GM23248 (cell line): ENCODE results near the gene DNPH1. TPM values are rescaled to one million over a fixed set of nuclear protein-coding genes. Genes with fewer than 3 reads are reported as not detected.

Source experiments
- DNase-seq: peaks from one replicate; pipeline ENCODE4 v3.0.0-alpha.2; 2015
- H2AFZ ChIP-seq: fragments of 200-600 bp; sonication (generic); 2 replicates; pipeline ENCODE4 v1.6.1; 2016; ENCODE audit warnings: antibody characterized with exemption
- H3F3A ChIP-seq: fragments of 200-600 bp; sonication (generic); 2 replicates; pipeline ENCODE4 v1.6.1; 2016; ENCODE audit warnings: mild to moderate bottlenecking, antibody characterized with exemption, mixed run types; ENCODE audit not compliant: insufficient read depth
- H3K27ac ChIP-seq: fragments of 200-600 bp; sonication (generic); 2 replicates; pipeline ENCODE4 v1.5.1; 2016; ENCODE audit warnings: mild to moderate bottlenecking
- H3K27me3 ChIP-seq: fragments of 200-600 bp; sonication (generic); replicated peaks from 2 replicates; pipeline ENCODE4 v1.6.1; 2016; ENCODE audit warnings: mild to moderate bottlenecking; ENCODE audit not compliant: insufficient read depth
- H3K36me3 ChIP-seq: fragments of 200-600 bp; sonication (generic); 2 replicates; pipeline ENCODE4 v1.6.1; 2016; ENCODE audit warnings: low read depth, mild to moderate bottlenecking
- H3K4me1 ChIP-seq: fragments of 200-600 bp; sonication (generic); 2 replicates; pipeline ENCODE4 v1.6.1; 2016; ENCODE audit warnings: mild to moderate bottlenecking; ENCODE audit not compliant: insufficient read depth
- H3K4me2 ChIP-seq: fragments of 200-600 bp; sonication (generic); one replicate; pipeline ENCODE4 v1.6.1; 2016; ENCODE audit warnings: mild to moderate bottlenecking; ENCODE audit not compliant: unreplicated experiment
- H3K4me3 ChIP-seq: fragments of 200-600 bp; sonication (generic); 2 replicates; pipeline ENCODE4 v1.5.1; 2016; ENCODE audit warnings: mild to moderate bottlenecking
- H3K79me2 ChIP-seq: fragments of 200-600 bp; sonication (generic); 2 replicates; pipeline ENCODE4 v1.6.1; 2016; ENCODE audit warnings: mild to moderate bottlenecking; ENCODE audit not compliant: insufficient read depth
- H3K9ac ChIP-seq: fragments of 200-600 bp; sonication (generic); 2 replicates; pipeline ENCODE4 v1.6.1; 2016; ENCODE audit warnings: mild to moderate bottlenecking
- H3K9me2 ChIP-seq: fragments of 200-600 bp; sonication (generic); 2 replicates; pipeline ENCODE4 v1.6.1; 2016; ENCODE audit warnings: mixed run types, mild to moderate bottlenecking, moderate library complexity; ENCODE audit not compliant: insufficient read depth
- H3K9me3 ChIP-seq: fragments of 200-600 bp; sonication (generic); one replicate; pipeline ENCODE4 v1.6.1; 2017; ENCODE audit warnings: low read depth
- H4K20me1 ChIP-seq: fragments of 200-600 bp; sonication (generic); 2 replicates; pipeline ENCODE4 v1.6.0; 2016; ENCODE audit not compliant: insufficient read depth
- EZH2 ChIP-seq: fragments of 200-600 bp; sonication (generic); IDR thresholded peaks from 2 replicates; pipeline ENCODE4 v1.6.1; 2018; ENCODE audit warnings: antibody characterized with exemption, mild to moderate bottlenecking; ENCODE audit not compliant: insufficient read depth, poor library complexity, severe bottlenecking
- EZH2phosphoT487 ChIP-seq: fragments of 200-600 bp; sonication (generic); IDR thresholded peaks from 2 replicates; pipeline ENCODE4 v1.6.1; 2018; ENCODE audit warnings: antibody characterized with exemption, moderate library complexity, mild to moderate bottlenecking, low read depth; ENCODE audit not compliant: insufficient read depth
- WGBS, 2 experiments: methylation state at CpG; one replicate each; pipeline ENCODE4 v1.1.6; 2015 to 2017; ENCODE audit warnings: low lambda C conversion rate in 2 of 2, low coverage in 1 of 2; ENCODE audit errors: missing lambda C conversion rate in 2 of 2; 5-methylcytosine and 5-hydroxymethylcytosine counted together
- in situ Hi-C: fragments of 300-500 bp; cut with MboI; formaldehyde crosslinking; loops from 2 replicates; pipeline ENCODE4 v1.15.0; 2020
- polyA plus RNA-seq: library from polyadenylated mRNA; unstranded; fragments of >200 nt; fragmentation: Nextera tagmentation; extraction: Ambion mirVana; gene quantifications from 2 replicates; pipeline ENCODE4 v1.2.1, GENCODE V29; 2016
- total RNA-seq: library from RNA; depleted of rRNA; stranded (reverse); fragments of >200 nt; shearing (Covaris generic); gene quantifications from 2 replicates; pipeline ENCODE4 v1.2.3, GENCODE V29; 2014

DNPH1 gene
- total and polyA plus RNA-seq, 2 experiments from 2014 or later, result 93.6 to 94.8 TPM

DNA sequence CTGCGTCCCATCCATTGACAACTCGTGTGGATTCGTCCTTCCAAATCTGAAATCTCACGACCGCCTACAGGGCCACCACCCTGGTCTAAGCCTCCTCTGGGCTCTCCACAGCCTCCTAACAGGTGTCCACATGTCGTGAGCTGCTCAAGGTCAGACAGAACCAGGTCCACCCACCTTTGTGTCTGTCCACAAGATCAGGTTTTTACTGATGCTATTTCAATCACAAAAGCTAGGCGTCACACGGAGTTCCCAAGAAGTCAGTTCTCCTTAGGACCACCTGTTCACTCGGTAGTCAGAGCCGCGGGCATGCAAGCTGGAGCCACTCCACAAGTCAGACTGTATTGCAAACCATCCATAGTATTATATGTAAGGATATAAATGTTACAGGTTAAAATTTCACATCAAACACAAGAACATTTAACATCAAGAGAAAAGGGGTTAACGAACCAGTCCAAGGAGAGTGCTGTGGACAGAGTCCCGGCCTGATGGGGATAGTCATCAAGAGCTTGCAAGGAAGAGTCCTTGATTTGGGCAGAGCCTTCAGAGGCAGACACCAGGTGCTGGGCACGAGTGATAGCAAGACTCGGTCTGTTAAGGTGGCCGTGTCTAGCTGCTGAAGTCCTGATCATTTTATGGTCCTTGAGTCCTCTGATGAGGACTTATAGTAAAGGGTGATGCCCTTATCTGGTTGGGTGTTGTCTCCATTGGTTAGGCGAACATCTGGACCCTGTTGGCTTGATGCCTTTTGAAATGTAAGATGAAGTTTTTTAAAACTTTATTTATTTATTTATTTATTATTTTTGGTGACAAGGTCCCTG, 731 bp upstream of the DNPH1 start:
- Histone ChIP-seq H3K9me2 (no peaks in the 10 kb centered on the region), H3F3A (no peaks in the 10 kb centered on the region), H3K4me1 (peaks cover 4% of the 10 kb centered on the region; the same call in 1 of the 2 replicates), H3K9ac (no peak overlapping the region), H3K4me2 (peak overlapping the region; percentile 76), H2AFZ (peak overlapping the region; percentile 83), H3K36me3 (no peaks in the 10 kb centered on the region), H3K27ac (no peak overlapping the region), H3K27me3 (peaks cover 9% of the 10 kb centered on the region; the same call in 1 of the 2 replicates), H4K20me1 (no peaks in the 10 kb centered on the region), H3K9me3 (no peaks in the 10 kb centered on the region), H3K4me3 (peak overlapping the region; percentile 74), H3K79me2 (peaks cover 6% of the 10 kb centered on the region; the same call in 1 of the 2 replicates)
- in situ Hi-C loops, result no loop called here
- 51 to 57% methylated on average over 17 of the region's 17 CpGs for WGBS, 2 experiments
- no peak for DNase-seq
- TF ChIP-seq EZH2 (no peak), EZH2phosphoT487 (no peak)

- 93 to 97% methylated on average over 11 of the region's 11 CpGs for WGBS, 2 experiments
Observed at GRCh38 chr6:43226192-43226851, 3.0 kb downstream of the DNPH1 start.

DNA sequence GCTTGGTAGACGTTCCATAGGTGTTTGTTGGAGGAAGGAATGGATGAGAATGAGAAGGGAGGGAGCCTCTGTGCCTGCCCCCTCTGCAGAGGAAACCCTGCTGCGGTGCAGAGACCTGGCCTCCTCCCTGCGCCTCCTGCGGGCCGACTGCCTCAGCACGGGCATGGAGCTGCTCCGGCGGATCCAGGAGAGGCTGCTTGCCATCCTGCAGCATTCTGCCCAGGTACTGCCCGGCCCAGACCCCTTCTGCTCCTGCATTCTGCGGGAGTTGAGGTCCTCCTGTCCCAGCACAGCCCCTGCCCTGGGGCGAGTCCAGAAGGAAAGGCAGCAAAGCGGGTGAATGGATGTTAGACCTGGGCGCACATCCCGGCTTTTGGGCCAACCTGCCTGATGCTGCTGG, 6.1 kb downstream of the DNPH1 start:
- H3K4me2 ChIP-seq, result no peak overlapping the region
- in situ Hi-C loops, result no loop called here
- no peak overlapping the region for H3K9ac ChIP-seq
- no peaks in the 10 kb centered on the region for H3F3A ChIP-seq
- no peaks in the 10 kb centered on the region for H3K9me3 ChIP-seq
- no peak overlapping the region for H3K27ac ChIP-seq
- 83 to 84% methylated on average over 10 to 14 of the region's 14 CpGs for WGBS, 2 experiments
- no peak overlapping the region for H3K4me3 ChIP-seq
- H4K20me1 ChIP-seq, result no peaks in the 10 kb centered on the region
- H3K4me1 ChIP-seq, result no peaks in the 10 kb centered on the region
- no peak overlapping the region for H2AFZ ChIP-seq
- no peaks in the 10 kb centered on the region for H3K36me3 ChIP-seq
- TF ChIP-seq EZH2, result no peak
- TF ChIP-seq EZH2phosphoT487, result no peak
- DNase-seq, result no peak
- H3K9me2 ChIP-seq, result no peaks in the 10 kb centered on the region
- H3K79me2 ChIP-seq, result peaks cover under 1% of the 10 kb centered on the region; the same call in 1 of the 2 replicates
- H3K27me3 ChIP-seq, result no peaks in the 10 kb centered on the region

More at GRCh38 chr6:43226192-43226851, 3.0 kb downstream of the DNPH1 start:
- Histone ChIP-seq H3K27me3 (0 out of 2 replicates have a peak, but pooled peaks cover under 1% of the 10 kb centered on the region), H3K4me1 (peaks cover 4% of the 10 kb centered on the region; the same call in 1 of the 2 replicates), H3K9me2 (no peaks in the 10 kb centered on the region), H3K4me2 (no peak overlapping the region), H3K9ac (no peak overlapping the region), H3K4me3 (no peak overlapping the region), H3K9me3 (no peaks in the 10 kb centered on the region), H3K36me3 (no peaks in the 10 kb centered on the region), H3F3A (no peaks in the 10 kb centered on the region), H3K79me2 (peaks cover 6% of the 10 kb centered on the region; the same call in 1 of the 2 replicates), H2AFZ (no peak overlapping the region), H4K20me1 (no peaks in the 10 kb centered on the region), H3K27ac (no peak overlapping the region)
- DNase-seq, result no peak
- TF ChIP-seq EZH2phosphoT487, result no peak
- no peak for TF ChIP-seq EZH2
- in situ Hi-C loops, result no loop called here

DNA sequence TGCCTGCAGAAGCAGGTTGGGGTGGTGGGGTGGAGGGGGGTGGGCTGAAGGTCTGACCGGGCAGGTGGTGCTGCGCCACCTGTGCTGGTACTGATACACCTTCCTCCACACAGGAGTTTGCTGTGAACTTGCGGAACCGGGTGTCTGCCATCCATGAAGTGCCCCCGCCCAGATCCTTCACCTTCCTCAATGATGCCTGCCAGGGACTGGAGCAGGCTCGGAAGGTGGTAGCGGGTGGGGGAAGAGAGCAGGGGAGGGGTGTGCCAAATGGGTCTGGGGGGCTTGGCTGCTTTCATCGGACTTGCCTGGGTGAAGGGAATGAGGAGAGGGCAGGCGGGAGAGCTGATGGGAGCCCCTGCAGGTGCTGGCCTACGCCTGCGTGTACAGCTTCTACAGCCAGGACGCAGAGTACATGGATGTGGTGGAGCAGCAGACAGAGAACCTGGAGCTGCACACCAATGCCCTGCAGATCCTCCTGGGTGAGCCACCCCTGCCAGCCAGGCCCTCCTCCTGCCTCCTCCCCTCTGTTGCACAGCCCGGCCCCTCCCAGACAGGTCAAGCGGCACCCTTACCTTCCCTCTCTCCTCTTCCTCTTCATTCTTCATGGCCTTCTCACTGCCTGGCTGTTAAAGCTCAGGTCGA, 6.7 kb downstream of the DNPH1 start:
- Histone ChIP-seq H3K36me3 (no peaks in the 10 kb centered on the region), H4K20me1 (no peaks in the 10 kb centered on the region), H2AFZ (no peak overlapping the region), H3K27ac (no peak overlapping the region), H3K4me1 (no peaks in the 10 kb centered on the region), H3K79me2 (no peaks in the 10 kb centered on the region), H3K27me3 (no peaks in the 10 kb centered on the region), H3F3A (no peaks in the 10 kb centered on the region), H3K9ac (no peak overlapping the region), H3K4me3 (no peak overlapping the region), H3K9me3 (no peaks in the 10 kb centered on the region), H3K9me2 (no peaks in the 10 kb centered on the region), H3K4me2 (no peak overlapping the region)
- DNase-seq, result no peak
- WGBS, 2 experiments, result 83% methylated on average over 12 to 15 of the region's 15 CpGs
- in situ Hi-C loops, result no loop called here
- TF ChIP-seq EZH2 (no peak), EZH2phosphoT487 (no peak)
